ENCODE data around the gene IFITM10.

Gene IFITM10

GRCh38 chr11:1752907-1753228 lies 2.5 kb upstream of the IFITM10 start:
- no peak for DNase-seq (ENCODE audit: low read depth in 3 of 3)

DNA sequence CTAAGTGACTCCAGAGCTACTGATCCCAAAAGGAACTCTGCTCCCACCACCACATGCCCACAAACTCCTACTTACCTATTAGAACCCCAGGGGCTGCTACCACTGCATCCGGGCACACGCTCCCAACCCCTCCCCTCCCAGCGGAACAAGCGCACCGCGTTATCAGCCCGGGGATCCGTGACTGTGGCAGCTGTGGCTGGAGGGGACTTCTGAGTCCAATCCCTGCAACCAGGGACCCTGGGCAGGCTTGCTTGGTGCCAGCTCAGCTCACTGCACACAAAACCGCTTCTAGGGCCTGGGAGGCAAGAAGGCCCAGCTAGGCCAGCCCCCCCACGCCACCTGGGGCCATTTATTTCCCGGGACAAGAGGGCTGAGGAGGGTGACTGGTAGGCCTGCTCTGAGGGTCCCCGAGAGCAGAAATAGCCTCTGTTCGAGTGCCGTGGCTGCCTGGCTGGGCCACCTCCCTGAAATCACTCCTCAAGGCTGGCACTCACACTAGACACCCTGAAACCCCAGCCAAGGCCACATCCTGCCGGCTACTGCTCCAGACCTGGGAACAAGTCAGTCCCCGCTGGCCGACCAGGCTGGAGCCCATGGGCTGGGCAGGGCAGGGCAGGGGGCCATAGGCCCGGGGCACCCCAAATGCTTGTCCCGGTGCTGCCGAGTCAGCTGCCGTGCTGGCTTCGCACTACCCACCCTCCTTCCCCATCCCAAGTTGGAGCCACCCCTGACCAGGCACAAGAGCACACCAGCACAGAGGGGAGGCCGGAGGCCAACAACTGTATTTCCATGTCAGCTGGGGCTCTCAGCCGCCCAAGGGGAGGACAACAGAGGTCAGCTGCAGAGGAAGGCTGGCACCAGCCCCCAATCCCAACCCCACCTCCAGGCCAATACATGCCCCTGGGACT lies 1.9 kb upstream of the IFITM10 start:
- no peak for DNase-seq (ENCODE audit: low read depth in 3 of 3)

GRCh38 chr11:1751531-1751921 lies 1.1 kb upstream of the IFITM10 start:
- no peak for DNase-seq (ENCODE audit: low read depth in 3 of 3)

- no peak for DNase-seq (ENCODE audit: low read depth in 3 of 3)
Observed at GRCh38 chr11:1750840-1751530, 590 bp upstream of the IFITM10 start.

- no peak for DNase-seq (ENCODE audit: low read depth in 3 of 3)
Observed at GRCh38 chr11:1749395-1750351, 722 bp downstream of the IFITM10 start.

DNA sequence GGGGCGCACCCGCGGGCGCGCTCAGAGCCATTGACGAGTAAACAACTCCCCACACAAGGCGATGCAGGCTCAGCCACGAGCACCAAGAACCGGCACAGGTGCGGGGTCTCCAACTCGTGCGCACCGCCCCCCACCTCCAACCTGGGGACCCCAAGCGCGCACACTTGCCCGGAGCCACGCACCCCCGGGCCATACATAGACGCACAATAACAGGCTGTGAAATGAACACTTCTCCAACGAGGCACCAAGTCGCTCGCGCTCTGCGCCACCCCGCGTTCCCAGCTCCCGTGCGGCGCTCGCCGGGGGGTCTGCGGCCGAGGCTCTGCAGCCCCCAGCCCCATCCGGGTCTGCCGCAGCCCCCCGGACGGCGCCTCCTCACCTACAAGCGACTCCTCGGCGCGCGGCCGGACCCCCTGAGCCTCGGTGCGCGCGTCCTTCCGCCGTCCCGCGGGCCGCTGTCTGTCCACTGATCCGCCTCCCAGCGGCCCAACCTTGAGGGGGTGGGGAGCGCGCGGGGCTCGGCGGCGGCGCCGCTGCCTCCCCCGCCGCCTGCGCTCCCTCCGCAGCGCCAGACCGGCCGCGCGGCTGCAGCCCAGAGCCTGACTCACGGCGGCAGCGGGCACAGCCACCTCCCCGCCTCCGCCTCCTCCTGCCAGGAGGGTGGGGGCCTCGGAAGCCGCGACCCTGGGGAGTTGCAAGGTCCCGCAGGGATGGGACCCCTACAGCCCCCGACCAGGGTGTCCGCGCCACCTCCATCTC lies 1.6 kb downstream of the IFITM10 start:
- DNase-seq (ENCODE audit: low read depth in 3 of 3), result no peak

- no peak for DNase-seq (ENCODE audit: low read depth in 3 of 3)
Observed at GRCh38 chr11:1747753-1748635, 2.4 kb downstream of the IFITM10 start.

- no peak for DNase-seq (ENCODE audit: low read depth in 3 of 3)
Observed at GRCh38 chr11:1746956-1747752, 3.2 kb downstream of the IFITM10 start.

DNA sequence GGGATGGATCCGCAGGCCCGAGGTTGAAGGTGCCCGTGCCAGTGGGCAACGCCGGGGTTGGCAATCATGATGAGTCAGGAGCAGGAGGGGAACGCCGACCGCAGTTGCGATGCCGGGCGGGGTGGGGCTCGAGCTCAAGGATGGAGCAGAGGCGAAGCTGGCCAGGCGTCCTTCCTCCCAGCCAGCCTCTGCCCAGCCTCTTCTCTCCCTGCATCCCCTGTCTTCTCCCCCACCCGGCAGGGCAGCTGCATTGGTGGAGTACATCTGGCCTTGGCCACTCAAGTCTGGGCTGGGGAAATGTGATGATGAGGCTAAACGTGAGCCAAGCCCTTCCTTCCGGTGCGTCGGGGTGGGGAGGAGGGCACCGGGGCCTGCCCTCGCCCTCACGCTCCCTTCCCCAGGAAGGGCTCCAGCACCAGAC lies 3.9 kb downstream of the IFITM10 start:
- no peak for DNase-seq (ENCODE audit: low read depth in 3 of 3)

GRCh38 chr11:1745701-1746320 lies 4.6 kb downstream of the IFITM10 start:
- no peak for DNase-seq (ENCODE audit: low read depth in 3 of 3)

DNA sequence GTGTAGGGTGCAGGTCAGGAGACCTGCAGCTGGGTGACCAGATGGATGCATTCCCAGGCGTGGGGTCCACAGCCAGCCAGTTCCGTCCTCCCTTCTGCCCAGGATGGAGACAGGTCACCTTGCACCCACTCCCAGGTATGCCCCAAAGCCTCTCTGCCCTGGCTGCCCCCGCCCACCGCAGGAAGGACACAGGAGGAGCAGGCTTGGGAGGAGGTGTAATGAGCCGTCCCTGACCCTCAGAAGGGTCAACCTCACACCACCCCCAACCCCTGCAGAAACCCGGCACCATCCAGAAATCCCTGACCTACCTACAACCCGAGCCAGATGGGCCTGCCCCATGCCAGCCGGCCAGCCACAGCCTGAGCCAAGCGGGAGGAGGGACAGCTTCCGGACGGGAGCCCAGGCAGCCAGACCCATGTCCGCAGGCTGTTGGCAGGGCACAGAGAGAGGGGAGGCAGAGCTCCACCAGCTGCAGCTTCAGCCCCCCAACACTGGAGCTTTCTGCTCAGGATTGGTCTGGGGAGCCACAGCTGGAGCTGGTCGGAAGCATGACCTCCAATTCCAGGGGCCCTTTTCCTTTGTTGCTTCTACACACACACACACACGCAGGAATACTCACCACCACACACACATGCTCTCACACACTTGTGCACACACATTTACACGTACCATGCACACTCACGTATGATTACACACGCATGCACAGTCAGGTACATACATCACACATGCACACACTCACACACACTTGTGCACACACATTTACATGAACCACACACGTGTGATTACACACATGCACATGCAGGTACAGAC lies 5.3 kb downstream of the IFITM10 start:
- DNase-seq (ENCODE audit: low read depth in 3 of 3), result no peak

DNA sequence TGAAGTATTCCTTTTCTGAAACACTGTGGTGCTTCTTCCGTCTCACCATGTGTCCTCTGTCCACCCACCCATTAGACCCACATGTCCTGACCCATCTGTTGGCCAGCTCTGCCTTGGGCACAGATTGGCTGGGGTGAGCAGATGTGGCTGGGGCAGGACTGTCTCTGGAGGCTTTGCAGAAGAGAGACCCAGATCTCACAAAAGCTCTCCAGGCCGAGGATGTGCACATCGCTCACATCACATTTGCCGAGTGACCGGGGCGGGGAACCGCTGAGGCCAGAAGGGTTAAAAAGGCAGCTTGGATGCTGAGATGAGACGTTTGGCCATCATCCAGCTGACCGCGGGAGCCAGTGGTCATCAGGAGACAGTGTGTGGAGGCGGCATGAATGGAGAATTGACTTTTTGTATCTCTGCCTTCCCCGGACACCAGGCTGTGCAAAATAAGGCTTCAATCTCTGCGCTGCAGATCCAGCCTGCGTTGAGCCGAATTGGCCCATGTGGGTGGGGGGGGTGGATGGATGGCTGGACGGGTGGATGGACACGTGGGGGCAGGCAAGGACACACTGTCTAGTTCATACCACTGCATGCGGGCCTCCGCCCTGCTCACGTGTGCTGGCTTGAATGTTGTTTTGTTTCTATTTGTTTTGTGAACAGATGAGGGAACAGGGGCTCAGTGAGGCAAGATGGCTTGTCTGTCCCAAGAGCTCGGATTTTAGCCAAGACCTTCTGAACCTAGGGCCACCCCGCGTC lies 6.1 kb downstream of the IFITM10 start:
- DNase-seq (ENCODE audit: low read depth in 3 of 3), result no peak

- DNase-seq (ENCODE audit: low read depth in 3 of 3), result no peak
Observed at GRCh38 chr11:1743585-1744136, 6.7 kb downstream of the IFITM10 start.

DNA sequence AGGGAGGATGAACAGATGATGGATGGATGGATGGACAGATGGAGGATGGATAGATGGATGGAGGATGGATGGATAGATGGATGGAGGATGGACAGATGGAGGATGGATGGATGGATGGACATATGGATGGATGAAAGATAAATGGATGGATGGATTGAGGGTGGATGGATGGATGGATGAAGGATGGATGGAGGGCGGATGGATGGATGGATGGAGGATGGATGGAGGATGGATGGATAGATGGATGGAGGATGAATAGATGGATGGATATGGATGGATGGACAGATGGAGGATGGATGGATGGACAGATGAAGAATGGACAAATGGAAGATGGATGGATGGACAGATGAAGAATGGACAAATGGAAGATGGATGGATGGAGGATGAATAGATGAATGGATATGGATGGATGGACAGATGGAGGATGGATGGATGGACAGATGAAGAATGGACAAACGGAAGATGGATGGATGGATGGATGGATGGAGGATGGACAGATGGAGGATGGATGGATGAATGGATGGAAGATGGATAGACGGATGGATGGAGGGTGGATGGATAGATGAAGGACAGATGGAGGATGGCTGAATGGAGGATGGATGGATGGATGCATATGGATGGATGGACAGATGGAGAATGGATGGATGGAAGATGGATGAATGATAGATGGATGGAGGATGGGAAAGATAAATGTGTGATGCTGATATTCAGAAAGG lies 7.4 kb downstream of the IFITM10 start:
- DNase-seq (ENCODE audit: low read depth in 3 of 3), result no peak

- no peak for DNase-seq (ENCODE audit: low read depth in 3 of 3)
Observed at GRCh38 chr11:1742371-1742770, 8.0 kb downstream of the IFITM10 start.

DNA sequence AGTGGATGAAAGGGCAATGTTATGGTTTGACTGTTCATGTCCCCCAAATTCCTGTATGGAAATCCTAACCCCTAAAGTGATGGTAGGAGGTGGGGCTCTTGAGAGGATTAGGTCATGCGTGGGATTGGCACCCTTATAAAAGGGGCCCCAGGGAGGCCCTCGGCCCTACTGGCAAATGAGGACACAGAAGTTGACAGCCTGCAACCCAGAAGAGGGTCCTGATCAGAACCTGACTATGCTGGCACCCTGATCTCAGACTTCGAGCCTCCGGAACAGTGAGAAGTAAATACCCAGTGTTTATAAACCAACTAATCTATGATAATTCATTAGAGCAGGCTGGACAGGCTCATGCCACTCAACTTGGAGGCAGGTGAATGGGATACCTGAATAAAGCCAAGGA lies 8.7 kb downstream of the IFITM10 start:
- DNase-seq (ENCODE audit: low read depth in 3 of 3), result no peak

Data from stimulated activated CD4-positive, alpha-beta T cell treated with anti-CD3 and anti-CD28 coated beads, TNF-alpha, amount 100 ng/mL, for 4 hours (primary cell).